Left ventricle myocardium inferior (tissue), 1 donor: ENCODE measurements around the gene SH3BP5. TPM values are rescaled to one million over a fixed set of nuclear protein-coding genes. Genes with fewer than 3 reads are reported as not detected.

Experiments used
- DNase-seq: peaks from one replicate; pipeline ENCODE4 v3.0.0-alpha.2; 2020
- H3K27ac ChIP-seq: fragments of 200-600 bp; replicated peaks from 2 replicates; pipeline ENCODE4 v1.8.0; 2021
- H3K27me3 ChIP-seq: fragments of 200-600 bp; 2 replicates; pipeline ENCODE4 v1.8.0; 2021; ENCODE audit warnings: low read depth
- H3K36me3 ChIP-seq: fragments of 200-600 bp; 2 replicates; pipeline ENCODE4 v1.8.0; 2021
- H3K4me1 ChIP-seq: fragments of 200-600 bp; 2 replicates; pipeline ENCODE4 v1.8.0; 2021
- H3K4me3 ChIP-seq: fragments of 200-600 bp; 2 replicates; pipeline ENCODE4 v1.8.0; 2021; ENCODE audit warnings: mild to moderate bottlenecking, moderate library complexity
- H3K9me3 ChIP-seq: fragments of 200-600 bp; replicated peaks from 2 replicates; pipeline ENCODE4 v1.8.0; 2021
- intact Hi-C: fragments of 100-400 bp; cut with micrococcal nuclease; formaldehyde crosslinking; loops from one replicate; pipeline ENCODE4 v1.11.0; 2022
- total RNA-seq: library from RNA; stranded (reverse); fragmentation: NEBNext Ultra II Directional; extraction: Animal tissue kit (Norgen Biotek cat#: 25700); gene quantifications from one replicate; pipeline ENCODE4 v1.2.1, GENCODE V29; 2021
- TF ChIP-seq, protein P1 (sequence below): fragments of 200-600 bp; IDR thresholded peaks from 2 replicates; pipeline ENCODE4 v1.8.0; 2021; ENCODE audit warnings: antibody characterized with exemption, mild to moderate bottlenecking, borderline replicate concordance
- donor health status: DM: no; HTN: yes; CAD: no; lungs with severe emphysema.

SH3BP5 gene
- total RNA-seq, 1 donor from 2014 or later = 8.8 TPM

DNA sequence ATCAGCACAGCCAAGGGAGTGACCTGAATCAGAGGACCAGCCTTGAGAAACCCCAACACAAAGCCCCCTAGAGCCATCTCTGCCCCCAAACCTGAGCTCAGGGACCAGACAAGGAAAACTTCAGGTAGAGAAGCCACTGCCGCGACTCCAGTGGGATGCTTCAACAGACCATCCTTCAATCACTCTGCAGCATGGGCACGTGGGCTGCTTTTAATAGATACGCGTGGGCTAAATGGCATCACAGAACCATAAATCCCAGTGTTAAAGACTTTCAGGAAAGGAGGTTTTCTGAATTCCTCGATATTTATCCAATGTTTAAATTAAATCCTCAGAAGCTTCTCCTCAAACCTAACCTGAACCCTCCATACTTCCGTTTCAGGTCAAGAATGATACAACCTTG, 30.6 kb downstream of the SH3BP5 start:
- Histone ChIP-seq H3K4me3 (no peak overlapping the region), H3K27ac (no peak overlapping the region), H3K36me3 (no peaks in the 10 kb centered on the region), H3K27me3 (no peaks in the 10 kb centered on the region), H3K9me3 (no peaks in the 10 kb centered on the region), H3K4me1 (peaks cover 54% of the 10 kb centered on the region)
- intact Hi-C loops = no loop called here
- DNase-seq = no peak
- TF ChIP-seq, protein P1, sequence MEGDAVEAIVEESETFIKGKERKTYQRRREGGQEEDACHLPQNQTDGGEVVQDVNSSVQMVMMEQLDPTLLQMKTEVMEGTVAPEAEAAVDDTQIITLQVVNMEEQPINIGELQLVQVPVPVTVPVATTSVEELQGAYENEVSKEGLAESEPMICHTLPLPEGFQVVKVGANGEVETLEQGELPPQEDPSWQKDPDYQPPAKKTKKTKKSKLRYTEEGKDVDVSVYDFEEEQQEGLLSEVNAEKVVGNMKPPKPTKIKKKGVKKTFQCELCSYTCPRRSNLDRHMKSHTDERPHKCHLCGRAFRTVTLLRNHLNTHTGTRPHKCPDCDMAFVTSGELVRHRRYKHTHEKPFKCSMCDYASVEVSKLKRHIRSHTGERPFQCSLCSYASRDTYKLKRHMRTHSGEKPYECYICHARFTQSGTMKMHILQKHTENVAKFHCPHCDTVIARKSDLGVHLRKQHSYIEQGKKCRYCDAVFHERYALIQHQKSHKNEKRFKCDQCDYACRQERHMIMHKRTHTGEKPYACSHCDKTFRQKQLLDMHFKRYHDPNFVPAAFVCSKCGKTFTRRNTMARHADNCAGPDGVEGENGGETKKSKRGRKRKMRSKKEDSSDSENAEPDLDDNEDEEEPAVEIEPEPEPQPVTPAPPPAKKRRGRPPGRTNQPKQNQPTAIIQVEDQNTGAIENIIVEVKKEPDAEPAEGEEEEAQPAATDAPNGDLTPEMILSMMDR = no peak

DNA sequence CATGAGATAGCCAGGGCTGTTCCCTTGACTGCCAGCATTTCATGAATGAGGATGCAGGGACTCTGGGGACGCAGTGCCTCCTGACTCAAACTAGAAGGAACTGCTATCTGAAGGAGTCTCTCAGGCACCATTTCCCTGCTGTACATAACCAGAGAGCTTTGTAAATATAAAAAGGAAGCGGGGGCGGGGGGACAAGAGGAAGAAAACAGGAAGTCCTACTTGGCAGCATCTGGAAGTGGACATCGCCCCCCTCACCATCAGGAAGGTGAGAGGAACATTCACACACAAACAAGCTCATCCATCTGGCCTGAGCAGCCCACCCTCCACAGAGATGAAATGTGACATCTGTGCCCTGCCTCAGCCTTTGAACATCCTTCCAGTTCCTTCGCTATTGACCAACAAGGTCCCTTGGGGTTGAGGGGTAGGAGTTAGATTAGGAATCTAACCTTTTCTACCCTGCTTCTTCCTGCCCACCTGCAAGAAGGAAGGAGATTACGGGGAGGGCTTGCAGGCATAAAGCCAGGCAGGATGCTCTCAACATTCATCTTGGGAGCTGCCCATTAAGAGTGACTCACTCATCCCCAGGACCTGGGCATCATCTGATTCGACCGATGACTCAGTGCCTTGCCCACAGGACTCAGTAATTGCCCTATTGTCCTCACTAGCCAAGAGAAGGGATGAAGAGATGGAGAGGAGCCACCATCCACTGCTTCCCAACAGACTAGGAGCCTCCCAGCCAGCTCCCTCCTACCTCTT, 31.9 kb downstream of the SH3BP5 start:
- H3K4me1 ChIP-seq = peaks cover 60% of the 10 kb centered on the region
- no peaks in the 10 kb centered on the region for H3K9me3 ChIP-seq
- H3K27ac ChIP-seq = peak overlapping the region; percentile 40
- DNase-seq = no peak
- no peaks in the 10 kb centered on the region for H3K36me3 ChIP-seq
- H3K27me3 ChIP-seq = no peaks in the 10 kb centered on the region
- intact Hi-C loops = no loop called here
- TF ChIP-seq, protein P1 = no peak
- H3K4me3 ChIP-seq = no peak overlapping the region

DNA sequence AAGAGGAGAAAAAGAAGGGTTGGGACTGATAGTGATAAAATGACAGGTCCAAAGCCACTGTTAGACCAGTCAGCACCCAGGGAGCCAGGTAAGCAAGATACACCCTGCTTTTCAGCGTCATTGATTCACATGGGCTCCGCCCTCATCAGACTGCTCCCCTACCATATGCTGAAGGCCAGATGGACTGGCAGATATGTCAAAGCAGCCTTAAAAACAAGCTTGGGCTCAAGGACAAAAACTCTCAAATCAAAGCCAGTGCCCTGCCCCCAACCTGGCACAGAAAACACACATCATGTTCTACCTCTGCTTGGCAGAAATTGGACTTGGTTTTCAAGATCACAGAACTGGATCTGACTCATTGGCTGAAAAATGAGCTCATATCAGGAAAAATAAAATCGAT, 33.4 kb downstream of the SH3BP5 start:
- Histone ChIP-seq H3K4me1 (peaks cover 56% of the 10 kb centered on the region), H3K9me3 (no peaks in the 10 kb centered on the region), H3K27me3 (no peaks in the 10 kb centered on the region), H3K4me3 (no peak overlapping the region), H3K36me3 (no peaks in the 10 kb centered on the region), H3K27ac (no peak overlapping the region)
- intact Hi-C loops = no loop called here
- TF ChIP-seq, protein P1 = no peak
- DNase-seq = no peak

DNA sequence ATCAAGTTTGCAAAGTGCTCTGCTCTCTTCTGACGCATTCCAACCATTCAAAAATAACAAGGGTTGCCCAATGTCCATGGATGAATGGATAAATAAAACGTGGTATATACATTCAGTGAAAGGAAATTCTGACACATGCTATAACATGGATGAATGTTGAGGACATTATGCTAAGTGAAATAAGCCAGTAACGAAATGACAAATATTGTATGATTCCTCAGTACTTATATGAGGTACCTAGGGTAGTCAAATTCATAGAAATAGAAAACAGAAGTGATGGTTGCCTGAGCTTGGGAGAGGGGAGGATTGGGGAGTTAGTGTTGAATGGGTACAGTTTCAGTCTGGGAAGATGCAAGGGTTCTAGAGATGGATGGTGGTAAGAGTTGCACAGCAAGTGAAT, 33.9 kb downstream of the SH3BP5 start:
- TF ChIP-seq, protein P1 = no peak
- DNase-seq = no peak
- intact Hi-C loops = no loop called here
- H3K27me3 ChIP-seq = no peaks in the 10 kb centered on the region
- H3K36me3 ChIP-seq = no peaks in the 10 kb centered on the region
- H3K27ac ChIP-seq = no peak overlapping the region
- peaks cover 52% of the 10 kb centered on the region for H3K4me1 ChIP-seq
- no peaks in the 10 kb centered on the region for H3K9me3 ChIP-seq
- no peak overlapping the region for H3K4me3 ChIP-seq

DNA sequence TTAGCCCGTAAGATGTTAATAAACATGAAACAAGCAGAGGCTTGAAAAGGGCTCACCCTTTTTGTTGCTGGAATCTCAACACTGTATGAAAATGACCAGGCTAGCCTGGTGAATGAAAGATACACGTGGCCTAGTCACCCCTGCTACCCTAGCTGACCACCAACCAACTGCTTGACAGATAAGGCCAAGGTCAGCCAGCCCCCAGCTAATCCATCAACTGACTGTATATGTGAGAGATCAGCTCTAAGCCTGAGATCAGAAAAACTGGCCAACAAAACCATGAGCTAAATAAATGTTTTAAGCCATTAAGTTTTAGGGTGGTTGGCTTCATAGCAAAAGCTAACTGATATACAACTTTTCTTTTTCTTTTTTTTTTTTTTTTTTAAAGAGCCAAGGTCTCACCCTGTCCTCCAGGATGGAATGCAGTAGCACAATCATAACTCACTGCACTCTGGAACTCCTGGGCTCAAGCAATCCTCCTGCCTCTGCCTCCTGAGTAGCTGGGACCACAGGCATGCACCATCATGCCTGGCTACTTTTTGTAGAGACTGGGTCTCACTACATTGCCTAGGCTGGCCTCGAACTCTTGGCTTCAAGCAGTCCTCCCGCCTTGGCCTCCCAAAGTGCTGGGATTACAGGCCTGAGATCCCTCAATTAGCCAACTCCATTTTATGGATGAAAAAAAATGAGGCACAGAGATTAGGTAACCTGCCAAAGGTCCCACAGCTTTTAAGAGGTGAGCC, 34.6 kb downstream of the SH3BP5 start:
- intact Hi-C loops = no loop called here
- Histone ChIP-seq H3K9me3 (no peaks in the 10 kb centered on the region), H3K4me1 (peaks cover 52% of the 10 kb centered on the region), H3K27me3 (no peaks in the 10 kb centered on the region), H3K36me3 (no peaks in the 10 kb centered on the region), H3K4me3 (no peak overlapping the region), H3K27ac (no peak overlapping the region)
- DNase-seq = no peak
- TF ChIP-seq, protein P1 = no peak
